ENCODE results near the gene SP1. TPM values are rescaled to one million over a fixed set of nuclear protein-coding genes. Genes with fewer than 3 reads are reported as not detected.

SP1 gene
- polyA plus RNA-seq, 3 donors: 15.1 to 80.7 (median 22.7) TPM

DNA sequence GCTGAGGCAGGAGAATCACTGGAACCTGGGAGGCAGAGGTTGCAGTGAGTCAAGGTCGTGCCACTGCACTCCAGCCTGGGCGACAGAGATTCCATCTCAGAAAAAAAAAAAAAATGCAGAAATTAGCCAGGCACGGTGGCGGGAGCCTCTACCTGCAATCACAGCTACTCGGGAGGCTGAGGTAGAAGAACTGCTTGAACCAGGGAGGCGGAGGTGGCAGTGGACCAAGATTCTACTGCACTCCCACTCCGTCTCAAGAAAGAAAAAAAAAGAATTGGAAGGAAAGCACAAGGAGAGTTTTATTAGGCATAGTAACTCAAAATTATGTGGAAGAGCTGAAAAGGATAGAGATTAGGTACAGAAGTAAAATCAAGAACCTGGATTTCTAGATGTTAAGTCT lies 22.9 kb downstream of the SP1 start:
- Histone ChIP-seq H3K4me2 (replicated peaks; ENCODE audit: extremely low read depth, low read length, poor library complexity, severe bottlenecking) (no peak overlapping the region), H3K4me1 (ENCODE audit: control insufficient read depth in 1 of 2, insufficient read depth in 2 of 2, low read length in 2 of 2) (no peaks in the 10 kb centered on the region), H3K36me3 (replicated peaks in 1 of 2; ENCODE audit: control insufficient read depth in 1 of 2, insufficient read depth in 2 of 2, low read length in 2 of 2) (peaks cover 41 to 94% of the 10 kb centered on the region in 2 donors), H3K79me2 (ENCODE audit: insufficient read depth, low read length) (peaks cover 89% of the 10 kb centered on the region), H3K27me3 (ENCODE audit: control insufficient read depth in 2 of 2, insufficient read depth in 2 of 2, low read length in 2 of 2) (no peaks in the 10 kb centered on the region), H3K4me3 (replicated peaks in 1 of 3; ENCODE audit: low read depth in 2 of 3, low read length in 3 of 3) (no peak overlapping the region), H4K20me1 (ENCODE audit: insufficient read depth, low read length) (peaks cover 95% of the 10 kb centered on the region), H3K27ac (ENCODE audit: low read depth in 1 of 2, low read length in 2 of 2) (no peak overlapping the region), H3K9ac (ENCODE audit: insufficient read depth, low read length, poor library complexity, severe bottlenecking) (no peak overlapping the region), H2AFZ (ENCODE audit: insufficient read depth, low read depth, low read length, poor library complexity, severe bottlenecking) (no peak overlapping the region), H3K9me3 (replicated peaks in 1 of 2; ENCODE audit: control insufficient read depth in 1 of 2, insufficient read depth in 1 of 2, low read length in 2 of 2) (no peaks in the 10 kb centered on the region)
- Mint-ChIP-seq H3K27ac (peak overlapping the region in 2 of 7 donors; percentile 46 to 68), H3K4me1 (no peaks in the 10 kb centered on the region), H3K4me3 (no peak overlapping the region), H3K36me3 (peaks cover 36 to 82% of the 10 kb centered on the region in 2 donors), H3K9me3 (no peaks in the 10 kb centered on the region), H3K27me3 (ENCODE audit: low read depth in 3 of 3) (peaks cover 0 to 2% (median 1%) of the 10 kb centered on the region in 3 donors)
- TF ChIP-seq, protein P1, sequence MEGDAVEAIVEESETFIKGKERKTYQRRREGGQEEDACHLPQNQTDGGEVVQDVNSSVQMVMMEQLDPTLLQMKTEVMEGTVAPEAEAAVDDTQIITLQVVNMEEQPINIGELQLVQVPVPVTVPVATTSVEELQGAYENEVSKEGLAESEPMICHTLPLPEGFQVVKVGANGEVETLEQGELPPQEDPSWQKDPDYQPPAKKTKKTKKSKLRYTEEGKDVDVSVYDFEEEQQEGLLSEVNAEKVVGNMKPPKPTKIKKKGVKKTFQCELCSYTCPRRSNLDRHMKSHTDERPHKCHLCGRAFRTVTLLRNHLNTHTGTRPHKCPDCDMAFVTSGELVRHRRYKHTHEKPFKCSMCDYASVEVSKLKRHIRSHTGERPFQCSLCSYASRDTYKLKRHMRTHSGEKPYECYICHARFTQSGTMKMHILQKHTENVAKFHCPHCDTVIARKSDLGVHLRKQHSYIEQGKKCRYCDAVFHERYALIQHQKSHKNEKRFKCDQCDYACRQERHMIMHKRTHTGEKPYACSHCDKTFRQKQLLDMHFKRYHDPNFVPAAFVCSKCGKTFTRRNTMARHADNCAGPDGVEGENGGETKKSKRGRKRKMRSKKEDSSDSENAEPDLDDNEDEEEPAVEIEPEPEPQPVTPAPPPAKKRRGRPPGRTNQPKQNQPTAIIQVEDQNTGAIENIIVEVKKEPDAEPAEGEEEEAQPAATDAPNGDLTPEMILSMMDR (IDR thresholded peaks at IDR 0.05): no peak
- DNase-seq: no peak
- WGBS (ENCODE audit: insufficient coverage): 93% methylated on average over 2 of the region's 7 CpGs
- intact Hi-C loops (cut with micrococcal nuclease): no loop called here

DNA sequence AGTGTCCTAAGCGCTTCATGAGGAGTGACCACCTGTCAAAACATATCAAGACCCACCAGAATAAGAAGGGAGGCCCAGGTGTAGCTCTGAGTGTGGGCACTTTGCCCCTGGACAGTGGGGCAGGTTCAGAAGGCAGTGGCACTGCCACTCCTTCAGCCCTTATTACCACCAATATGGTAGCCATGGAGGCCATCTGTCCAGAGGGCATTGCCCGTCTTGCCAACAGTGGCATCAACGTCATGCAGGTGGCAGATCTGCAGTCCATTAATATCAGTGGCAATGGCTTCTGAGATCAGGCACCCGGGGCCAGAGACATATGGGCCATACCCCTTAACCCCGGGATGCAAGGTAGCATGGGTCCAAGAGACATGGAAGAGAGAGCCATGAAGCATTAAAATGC lies 31.0 kb downstream of the SP1 start:
- Histone ChIP-seq H2AFZ (ENCODE audit: insufficient read depth, low read depth, low read length, poor library complexity, severe bottlenecking) (no peak overlapping the region), H3K9me3 (replicated peaks in 1 of 2; ENCODE audit: control insufficient read depth in 1 of 2, insufficient read depth in 1 of 2, low read length in 2 of 2) (no peaks in the 10 kb centered on the region), H3K27ac (ENCODE audit: low read depth in 1 of 2, low read length in 2 of 2) (no peak overlapping the region), H3K36me3 (replicated peaks in 1 of 2; ENCODE audit: control insufficient read depth in 1 of 2, insufficient read depth in 2 of 2, low read length in 2 of 2) (peaks cover 60 to 82% of the 10 kb centered on the region in 2 donors), H3K4me3 (replicated peaks in 1 of 3; ENCODE audit: low read depth in 2 of 3, low read length in 3 of 3) (no peak overlapping the region), H4K20me1 (ENCODE audit: insufficient read depth, low read length) (peaks cover 70% of the 10 kb centered on the region), H3K4me1 (ENCODE audit: control insufficient read depth in 1 of 2, insufficient read depth in 2 of 2, low read length in 2 of 2) (no peaks in the 10 kb centered on the region), H3K27me3 (ENCODE audit: control insufficient read depth in 2 of 2, insufficient read depth in 2 of 2, low read length in 2 of 2) (no peaks in the 10 kb centered on the region), H3K9ac (ENCODE audit: insufficient read depth, low read length, poor library complexity, severe bottlenecking) (no peak overlapping the region), H3K4me2 (replicated peaks; ENCODE audit: extremely low read depth, low read length, poor library complexity, severe bottlenecking) (no peak overlapping the region), H3K79me2 (ENCODE audit: insufficient read depth, low read length) (peaks cover 11% of the 10 kb centered on the region)
- TF ChIP-seq, protein P1 (IDR thresholded peaks at IDR 0.05): no peak
- WGBS (ENCODE audit: insufficient coverage): 100% methylated on average over 1 of the region's 5 CpGs
- H3K9me3 Mint-ChIP-seq: no peaks in the 10 kb centered on the region
- H3K4me1 Mint-ChIP-seq: peaks cover 21% of the 10 kb centered on the region
- H3K4me3 Mint-ChIP-seq: no peak overlapping the region
- intact Hi-C loops (cut with micrococcal nuclease): no loop called here
- H3K36me3 Mint-ChIP-seq: peaks cover 60 to 85% of the 10 kb centered on the region in 2 donors
- peak overlapping the region in 2 of 7 donors; percentile 34 to 37 for H3K27ac Mint-ChIP-seq
- H3K27me3 Mint-ChIP-seq (ENCODE audit: low read depth in 3 of 3): no peaks in the 10 kb centered on the region
- DNase-seq: no peak
